ENCODE measurements around the gene RASD2. TPM values are rescaled to one million over a fixed set of nuclear protein-coding genes. Genes with fewer than 3 reads are reported as not detected.
"Not testable (repeated sequence)": the region's sequence is repeated elsewhere in the genome, so short reads cannot be mapped to it uniquely, and the experiment has no call there.

The RASD2 gene
- total RNA-seq, 4 donors from 2014 or later: 8.5 to 19.7 (median 13.9) TPM

GRCh38 chr22:35506259-35506570, 34.4 kb upstream of the RASD2 start:
- in situ Hi-C loops (cut with MboI; ENCODE audit: low pct_ligation_motif_present in 1 of 4, low pct_unique_long_range_greater_than_20kb in 1 of 4, low sequenced_read_pairs in 3 of 4) (no loop called here), intact Hi-C loops (cut with DNase I; ENCODE audit: low total_unique reads) (no loop called here)
- Histone ChIP-seq H3K9me3 (no peaks in the 10 kb centered on the region), H3K36me3 (no peaks in the 10 kb centered on the region), H3K27ac (no peak overlapping the region), H3K27me3 (peaks cover 4% of the 10 kb centered on the region), H3K4me3 (no peak overlapping the region), H3K4me1 (no peaks in the 10 kb centered on the region)
- WGBS, 2 donors (ENCODE audit: low coverage in 1 of 2): 32 to 36% methylated on average over 2 of the region's 2 CpGs
- TF ChIP-seq EP300 (IDR thresholded peaks at IDR 0.05; ENCODE audit: low read depth): no peak
- no peak for TF ChIP-seq POLR2A (IDR thresholded peaks at IDR 0.05)
- TF ChIP-seq CTCF (IDR thresholded peaks at IDR 0.05): no peak
- TF ChIP-seq POLR2AphosphoS5 (IDR thresholded peaks at IDR 0.05): no peak
- DNase-seq: no peak

GRCh38 chr22:35507851-35508250, 32.8 kb upstream of the RASD2 start:
- WGBS, 2 donors (ENCODE audit: low coverage in 1 of 2): 81 to 87% methylated on average over 6 to 7 of the region's 7 CpGs
- H3K27me3 ChIP-seq; DNase-seq; H3K36me3 ChIP-seq; intact Hi-C loops (cut with DNase I; ENCODE audit: low total_unique reads); H3K4me3 ChIP-seq; H3K27ac ChIP-seq; H3K4me1 ChIP-seq; in situ Hi-C loops (cut with MboI; ENCODE audit: low pct_ligation_motif_present in 1 of 4, low pct_unique_long_range_greater_than_20kb in 1 of 4, low sequenced_read_pairs in 3 of 4); H3K9me3 ChIP-seq: not testable (repeated sequence)

- no peak for DNase-seq
- WGBS, 2 donors (ENCODE audit: low coverage in 1 of 2): 91% methylated on average over 9 of the region's 10 CpGs; no CpG with 5 or more reads in 1 of the 2 donors
- intact Hi-C loops (cut with DNase I; ENCODE audit: low total_unique reads): no loop called here
- in situ Hi-C loops (cut with MboI; ENCODE audit: low pct_ligation_motif_present in 1 of 4, low pct_unique_long_range_greater_than_20kb in 1 of 4, low sequenced_read_pairs in 3 of 4): no loop called here
- Histone ChIP-seq H3K27ac (no peak overlapping the region), H3K36me3 (no peaks in the 10 kb centered on the region), H3K4me3 (no peak overlapping the region), H3K27me3 (peaks cover 4% of the 10 kb centered on the region), H3K9me3 (no peaks in the 10 kb centered on the region), H3K4me1 (no peaks in the 10 kb centered on the region)
- TF ChIP-seq EP300 (IDR thresholded peaks at IDR 0.05; ENCODE audit: low read depth) (no peak), POLR2AphosphoS5 (IDR thresholded peaks at IDR 0.05) (no peak), POLR2A (IDR thresholded peaks at IDR 0.05) (no peak), CTCF (IDR thresholded peaks at IDR 0.05) (no peak)
Measured at GRCh38 chr22:35509451-35509850, 31.2 kb upstream of the RASD2 start.

GRCh38 chr22:35509960-35510359, 30.7 kb upstream of the RASD2 start:
- H3K27ac ChIP-seq: no peak overlapping the region
- in situ Hi-C loops (cut with MboI; ENCODE audit: low pct_ligation_motif_present in 1 of 4, low pct_unique_long_range_greater_than_20kb in 1 of 4, low sequenced_read_pairs in 3 of 4): no loop called here
- H3K9me3 ChIP-seq: no peaks in the 10 kb centered on the region
- H3K4me3 ChIP-seq: no peak overlapping the region
- DNase-seq: no peak
- H3K27me3 ChIP-seq: peaks cover 4% of the 10 kb centered on the region
- no peaks in the 10 kb centered on the region for H3K4me1 ChIP-seq
- intact Hi-C loops (cut with DNase I; ENCODE audit: low total_unique reads): no loop called here
- no peaks in the 10 kb centered on the region for H3K36me3 ChIP-seq
- TF ChIP-seq EP300 (IDR thresholded peaks at IDR 0.05; ENCODE audit: low read depth): no peak
- TF ChIP-seq POLR2AphosphoS5 (IDR thresholded peaks at IDR 0.05): no peak
- TF ChIP-seq CTCF (IDR thresholded peaks at IDR 0.05): no peak
- no peak for TF ChIP-seq POLR2A (IDR thresholded peaks at IDR 0.05)
- 91% methylated on average over 2 of the region's 2 CpGs; no CpG with 5 or more reads in 1 of the 2 donors for WGBS, 2 donors (ENCODE audit: low coverage in 1 of 2)

- DNase-seq: no peak
- TF ChIP-seq EP300 (IDR thresholded peaks at IDR 0.05; ENCODE audit: low read depth) (no peak), POLR2AphosphoS5 (IDR thresholded peaks at IDR 0.05) (no peak), CTCF (IDR thresholded peaks at IDR 0.05) (no peak), POLR2A (IDR thresholded peaks at IDR 0.05) (no peak)
- Histone ChIP-seq H3K4me1 (no peaks in the 10 kb centered on the region), H3K9me3 (no peaks in the 10 kb centered on the region), H3K4me3 (no peak overlapping the region), H3K27me3 (peaks cover 4% of the 10 kb centered on the region), H3K27ac (no peak overlapping the region), H3K36me3 (no peaks in the 10 kb centered on the region)
- 62 to 81% methylated on average over 5 to 6 of the region's 6 CpGs for WGBS, 2 donors (ENCODE audit: low coverage in 1 of 2)
- in situ Hi-C loops (cut with MboI; ENCODE audit: low pct_ligation_motif_present in 1 of 4, low pct_unique_long_range_greater_than_20kb in 1 of 4, low sequenced_read_pairs in 3 of 4): no loop called here
- intact Hi-C loops (cut with DNase I; ENCODE audit: low total_unique reads): no loop called here
Measured at GRCh38 chr22:35510481-35510934, 30.1 kb upstream of the RASD2 start.

Data from transverse colon (tissue), 4 donors.